Right lobe of liver (tissue), 4 donors: ENCODE data around the gene KRTAP12-4.

Experiments used
- POLR2A ChIP-seq: fragments of 450-650 bp; IDR thresholded peaks from one replicate; pipeline ENCODE4 v1.6.1; 2017; ENCODE audit warnings: antibody characterized with exemption, mild to moderate bottlenecking
- TF ChIP-seq, protein P1 (sequence below), 4 donors: fragments of 200-600 bp in 3 of 4; fragments of 450-650 bp in 1 of 4; IDR thresholded peaks; one replicate each; pipeline versions ENCODE4 v1.5.1 to v1.8.0; 2016 to 2022; ENCODE audit warnings: antibody characterized with exemption in 4 of 4, mild to moderate bottlenecking in 2 of 4
- donor health status: DM: no; HTN: no; CAD: no.
- donor health status: DM: no; HTN: no; CAD: no.
- donor health status: DM: no; HTN: yes; CAD: no.

DNA sequence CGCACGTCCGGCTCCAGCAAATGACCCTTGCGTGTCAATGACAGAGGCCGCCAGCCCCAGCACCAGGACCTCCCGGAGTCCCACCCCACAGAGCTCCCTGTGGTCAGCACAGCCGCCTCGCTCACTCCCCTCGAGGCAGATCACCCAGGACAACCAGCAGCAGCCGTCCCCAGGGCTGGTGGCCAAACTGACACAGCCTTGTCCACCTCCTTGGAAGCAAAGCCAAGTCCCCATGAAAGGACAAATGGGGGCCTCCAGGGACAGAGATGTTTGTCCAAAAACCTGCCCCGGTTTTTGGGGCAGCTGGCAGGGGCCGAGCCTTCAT lies 15.2 kb downstream of the KRTAP12-4 start:
- TF ChIP-seq, protein P1, sequence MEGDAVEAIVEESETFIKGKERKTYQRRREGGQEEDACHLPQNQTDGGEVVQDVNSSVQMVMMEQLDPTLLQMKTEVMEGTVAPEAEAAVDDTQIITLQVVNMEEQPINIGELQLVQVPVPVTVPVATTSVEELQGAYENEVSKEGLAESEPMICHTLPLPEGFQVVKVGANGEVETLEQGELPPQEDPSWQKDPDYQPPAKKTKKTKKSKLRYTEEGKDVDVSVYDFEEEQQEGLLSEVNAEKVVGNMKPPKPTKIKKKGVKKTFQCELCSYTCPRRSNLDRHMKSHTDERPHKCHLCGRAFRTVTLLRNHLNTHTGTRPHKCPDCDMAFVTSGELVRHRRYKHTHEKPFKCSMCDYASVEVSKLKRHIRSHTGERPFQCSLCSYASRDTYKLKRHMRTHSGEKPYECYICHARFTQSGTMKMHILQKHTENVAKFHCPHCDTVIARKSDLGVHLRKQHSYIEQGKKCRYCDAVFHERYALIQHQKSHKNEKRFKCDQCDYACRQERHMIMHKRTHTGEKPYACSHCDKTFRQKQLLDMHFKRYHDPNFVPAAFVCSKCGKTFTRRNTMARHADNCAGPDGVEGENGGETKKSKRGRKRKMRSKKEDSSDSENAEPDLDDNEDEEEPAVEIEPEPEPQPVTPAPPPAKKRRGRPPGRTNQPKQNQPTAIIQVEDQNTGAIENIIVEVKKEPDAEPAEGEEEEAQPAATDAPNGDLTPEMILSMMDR (IDR thresholded peaks at IDR 0.05) = no peak
- no peak for TF ChIP-seq POLR2A
